Activated CD8-positive, alpha-beta memory T cell treated with anti-CD3 and anti-CD28 coated beads, Interleukin-2, amount 50 U/mL, for 4 hours (primary cell): ENCODE data around the gene TAF4.

Experiments
- DNase-seq: peaks from one replicate; pipeline ENCODE4 v3.0.0-alpha.2; 2020

TAF4 gene

DNA sequence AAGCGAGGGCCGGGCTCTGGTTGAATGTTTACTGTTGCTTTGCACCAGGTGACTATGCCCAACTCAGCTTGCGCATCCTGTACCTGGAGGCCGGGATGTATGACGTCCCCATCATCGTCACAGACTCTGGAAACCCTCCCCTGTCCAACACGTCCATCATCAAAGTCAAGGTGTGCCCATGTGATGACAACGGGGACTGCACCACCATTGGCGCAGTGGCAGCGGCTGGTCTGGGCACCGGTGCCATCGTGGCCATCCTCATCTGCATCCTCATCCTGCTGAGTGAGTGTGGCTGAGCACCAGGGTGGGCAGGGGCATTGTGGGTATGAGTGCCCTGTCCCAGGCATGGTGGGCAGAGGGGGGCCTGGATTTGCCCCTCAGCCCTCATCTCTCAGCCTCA lies 136.1 kb downstream of the TAF4 start:
- no peak for DNase-seq

- DNase-seq = no peak
Measured at GRCh38 chr20:61927826-61928541, 137.7 kb downstream of the TAF4 start.

- DNase-seq = no peak
Measured at GRCh38 chr20:61927193-61927825, 138.4 kb downstream of the TAF4 start.

- DNase-seq = no peak
Measured at GRCh38 chr20:61926796-61927192, 138.9 kb downstream of the TAF4 start.

DNA sequence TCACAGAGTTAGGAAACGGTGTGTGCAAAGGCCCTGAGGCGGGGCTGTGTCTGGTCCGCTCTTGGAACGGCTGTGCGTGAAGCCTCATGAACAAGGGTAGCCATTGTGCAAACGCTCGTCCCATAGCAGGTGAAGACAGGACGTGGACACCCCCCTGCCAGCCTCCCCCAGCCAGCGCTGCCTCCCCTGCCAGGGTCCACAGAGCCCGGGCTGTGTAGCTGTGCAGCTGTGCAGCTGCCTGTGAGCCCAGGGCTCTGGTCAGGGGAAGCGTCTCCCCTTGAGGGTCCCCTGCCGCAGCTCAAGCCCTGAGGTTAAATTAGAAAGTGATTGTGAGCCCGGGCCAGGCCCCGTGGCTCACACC lies 139.4 kb downstream of the TAF4 start:
- no peak for DNase-seq

GRCh38 chr20:61925555-61926252 lies 140.0 kb downstream of the TAF4 start:
- no peak for DNase-seq

DNA sequence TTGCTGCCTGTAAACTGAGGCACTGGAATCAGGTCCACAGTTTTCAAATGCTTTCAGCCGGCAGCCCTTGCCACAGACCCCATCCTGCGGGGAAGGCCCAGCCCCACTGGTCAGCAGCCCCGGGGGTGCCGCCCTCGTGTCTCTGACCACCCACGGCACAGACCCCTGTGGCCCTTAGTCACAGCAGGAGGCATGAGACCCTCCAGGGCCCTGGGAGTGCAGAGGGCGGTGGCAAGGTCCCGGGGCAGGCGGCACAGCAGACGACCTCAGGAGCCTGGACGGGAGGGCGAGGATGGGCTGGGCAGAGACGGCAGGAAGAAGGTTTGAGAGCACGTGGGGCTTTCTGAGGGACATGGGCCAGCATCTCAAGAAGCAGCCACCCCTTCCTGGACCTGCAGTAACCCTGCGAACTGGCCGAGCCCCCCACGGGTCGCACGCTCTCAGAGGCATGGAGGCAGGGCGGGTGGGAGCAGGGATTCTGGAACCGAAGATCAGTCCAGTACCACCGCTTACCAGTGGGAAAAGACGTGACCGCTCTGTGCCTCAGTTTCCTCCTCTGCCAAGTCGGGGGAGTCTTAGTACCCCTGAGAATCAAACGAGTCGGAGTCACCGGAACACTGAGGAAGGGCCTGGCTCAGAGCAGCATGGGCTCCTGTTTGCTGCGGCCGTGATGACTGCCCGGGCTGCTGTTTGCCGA lies 140.7 kb downstream of the TAF4 start:
- DNase-seq = no peak
